HG03378 (cell line): Measurements from ENCODE around the gene CDIPT.
"Not testable (repeated sequence)": the region's sequence is repeated elsewhere in the genome, so short reads cannot be mapped to it uniquely, and the experiment has no call there.

Experiments
- ATAC-seq: cut with Tn5 transposase; IDR thresholded peaks from one replicate; pipeline ENCODE4 v1.9.1; 2021; ENCODE audit warnings: mild to moderate bottlenecking, moderate library complexity; ENCODE audit not compliant: unreplicated experiment

Gene CDIPT

DNA sequence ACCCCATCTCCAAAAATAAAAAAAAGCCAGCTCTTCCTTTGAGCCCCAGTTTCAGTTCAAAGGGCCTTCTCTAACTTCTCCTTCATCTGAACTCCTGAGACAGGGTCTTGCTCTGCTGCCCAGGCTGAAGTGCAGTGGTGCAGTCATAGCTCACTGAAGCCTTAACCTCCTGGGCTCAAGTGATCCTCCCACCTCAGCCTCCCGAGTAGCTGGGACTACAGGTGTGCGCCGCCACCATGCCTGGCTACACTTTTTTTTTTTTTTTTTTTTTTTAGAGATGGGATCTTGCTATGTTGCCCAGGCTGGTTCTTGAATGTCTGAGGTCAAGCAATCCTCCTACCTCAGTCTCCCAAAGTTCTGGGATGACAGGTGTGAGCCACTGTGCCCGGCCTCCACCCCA, 29.8 kb downstream of the CDIPT start:
- not testable (repeated sequence) for ATAC-seq

DNA sequence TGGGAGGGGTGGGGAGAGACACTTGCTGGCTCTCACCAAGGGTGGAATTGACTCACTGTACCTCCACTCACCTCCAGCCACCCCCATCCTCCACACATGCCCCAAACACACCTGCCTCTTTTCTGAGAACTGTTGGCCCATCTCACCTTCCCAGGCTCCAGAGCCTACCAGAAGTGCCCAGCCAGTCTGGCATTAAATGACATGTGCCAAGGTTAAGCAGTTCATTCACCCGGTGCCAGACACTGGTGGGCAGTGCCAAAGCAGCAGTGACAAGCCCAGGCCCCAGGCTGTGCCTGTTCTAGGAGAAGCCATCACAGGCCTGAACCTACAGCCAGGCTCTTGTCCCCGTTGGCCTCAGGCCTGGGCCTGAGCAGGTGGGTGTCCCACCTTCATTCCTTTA, 31.5 kb downstream of the CDIPT start:
- no peak for ATAC-seq

DNA sequence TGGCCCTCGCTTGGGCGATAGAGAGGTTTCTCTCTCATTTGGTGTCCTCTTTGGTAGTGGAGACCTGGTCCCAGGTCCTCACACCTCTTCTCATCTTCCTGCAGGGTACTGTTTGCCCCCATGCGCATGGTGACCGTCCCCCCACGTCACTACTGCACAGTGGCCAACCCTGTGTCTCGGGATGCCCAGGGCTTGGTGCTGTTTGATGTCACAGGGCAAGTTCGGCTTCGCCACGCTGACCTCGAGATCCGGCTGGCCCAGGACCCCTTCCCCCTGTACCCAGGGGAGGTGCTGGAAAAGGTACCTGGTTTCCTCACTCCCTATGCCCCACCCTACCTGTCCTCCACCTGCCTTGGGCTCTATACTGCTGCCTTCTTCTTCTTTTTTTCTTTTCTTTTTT, 32.3 kb downstream of the CDIPT start:
- ATAC-seq: no peak

DNA sequence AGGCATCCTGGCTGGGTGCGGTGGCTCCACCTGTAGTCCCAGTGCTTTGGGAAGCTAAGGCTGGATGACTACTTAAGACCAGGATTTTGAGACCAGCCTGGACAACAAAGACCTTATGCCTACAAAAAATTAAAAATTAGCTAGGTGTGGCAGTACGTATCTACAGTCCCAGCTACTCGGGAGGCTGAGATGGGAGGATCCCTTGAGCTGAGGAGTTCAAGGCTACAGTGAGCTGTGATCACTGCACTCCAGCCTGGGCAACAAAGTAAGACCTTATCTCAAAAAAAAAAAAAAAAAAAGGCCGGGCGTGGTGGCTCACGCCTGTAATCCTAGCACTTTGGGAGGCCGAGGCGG, 36.7 kb downstream of the CDIPT start:
- no peak for ATAC-seq

DNA sequence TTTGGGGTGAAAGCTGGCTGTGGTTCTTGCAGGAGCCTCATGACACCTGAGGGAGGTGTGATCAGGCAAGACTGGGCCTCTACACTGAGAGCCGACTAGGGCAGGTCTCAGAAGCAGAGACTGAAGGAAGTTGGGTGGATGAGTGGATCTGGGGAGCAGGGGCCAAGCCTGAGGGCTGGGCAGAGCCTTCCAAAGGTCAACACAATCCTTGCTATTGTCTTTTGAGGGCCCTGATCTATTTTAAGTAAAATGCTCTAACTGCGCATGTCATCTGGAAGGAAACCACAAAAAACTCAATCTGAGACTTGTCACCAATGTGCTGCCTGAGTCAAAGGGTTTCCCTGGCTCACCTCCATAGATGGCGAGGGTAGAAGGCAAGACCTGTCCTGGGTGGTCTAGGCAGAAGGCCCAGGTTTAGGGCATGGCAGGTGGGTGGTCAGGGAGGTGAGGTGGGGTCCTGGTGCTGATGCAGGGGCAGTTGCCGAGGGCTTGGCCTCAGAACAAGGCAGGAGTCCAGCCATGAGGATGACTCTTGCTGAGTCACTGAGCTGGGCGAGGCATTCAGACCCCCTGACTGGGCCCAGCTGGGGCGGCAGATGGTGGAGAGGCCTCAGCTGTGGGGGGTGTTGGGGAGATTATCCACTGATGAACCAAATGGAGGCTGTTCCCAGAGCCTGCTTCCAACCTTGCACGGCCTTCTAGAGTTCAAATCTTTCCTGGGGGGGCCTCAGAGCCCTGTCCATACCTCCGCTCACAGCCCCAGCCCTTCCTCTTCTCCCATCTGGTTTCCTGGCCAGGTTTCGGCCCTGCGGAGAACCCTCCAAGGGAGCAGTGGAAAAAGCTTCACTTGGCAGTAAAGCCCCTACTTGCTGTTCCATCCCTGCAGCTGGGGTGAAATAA, 37.6 kb downstream of the CDIPT start:
- no peak for ATAC-seq

DNA sequence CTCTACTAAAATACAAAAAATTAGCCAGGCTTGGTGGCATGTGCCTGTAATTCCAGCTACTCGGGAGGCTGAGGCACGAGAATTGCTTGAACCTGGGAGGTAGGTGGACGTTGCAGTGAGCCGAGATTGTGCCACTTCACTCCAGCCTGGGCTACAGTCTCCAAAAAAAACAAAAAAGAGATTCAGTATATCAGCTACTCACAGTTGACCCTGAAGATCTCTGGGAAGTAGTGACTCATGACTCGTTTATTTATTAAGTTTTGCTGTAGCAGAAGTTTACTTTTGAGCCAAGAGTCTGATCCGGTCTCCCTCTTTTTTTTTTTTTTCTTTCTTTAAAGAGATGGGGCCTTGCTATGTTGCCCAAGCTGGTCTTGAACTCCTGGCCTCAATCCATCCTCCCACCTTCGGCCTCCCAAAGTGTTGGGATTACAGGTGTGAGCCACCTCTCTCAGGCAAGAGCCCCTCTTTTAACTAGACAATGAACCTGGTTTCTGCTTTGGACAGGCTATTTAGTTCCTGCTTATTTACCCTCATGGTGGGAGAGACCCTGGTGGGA, 38.4 kb downstream of the CDIPT start:
- no peak for ATAC-seq

DNA sequence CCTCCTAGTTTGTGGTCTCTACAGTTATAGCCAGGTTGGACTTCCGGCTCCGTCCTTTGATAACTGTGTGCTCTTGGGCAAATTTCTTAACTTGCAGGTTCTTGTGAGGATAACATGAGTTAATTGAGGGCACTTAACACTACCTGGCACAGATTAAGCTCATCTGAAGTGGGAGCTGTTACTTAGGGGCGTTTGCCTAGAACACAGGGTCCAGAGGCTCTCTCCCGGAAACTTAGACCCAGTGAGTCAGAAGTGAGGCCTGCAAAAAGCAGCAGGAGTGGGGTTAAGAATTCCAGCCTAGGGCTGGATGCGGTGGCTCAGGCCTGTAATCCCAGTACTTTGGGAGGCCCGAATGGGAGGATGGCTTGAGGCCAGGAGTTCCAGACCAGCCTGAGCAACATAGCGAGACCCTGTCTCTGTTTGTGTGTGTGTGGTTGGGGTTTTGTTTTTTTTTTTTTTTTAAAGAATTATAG, 41.3 kb downstream of the CDIPT start:
- no peak for ATAC-seq

DNA sequence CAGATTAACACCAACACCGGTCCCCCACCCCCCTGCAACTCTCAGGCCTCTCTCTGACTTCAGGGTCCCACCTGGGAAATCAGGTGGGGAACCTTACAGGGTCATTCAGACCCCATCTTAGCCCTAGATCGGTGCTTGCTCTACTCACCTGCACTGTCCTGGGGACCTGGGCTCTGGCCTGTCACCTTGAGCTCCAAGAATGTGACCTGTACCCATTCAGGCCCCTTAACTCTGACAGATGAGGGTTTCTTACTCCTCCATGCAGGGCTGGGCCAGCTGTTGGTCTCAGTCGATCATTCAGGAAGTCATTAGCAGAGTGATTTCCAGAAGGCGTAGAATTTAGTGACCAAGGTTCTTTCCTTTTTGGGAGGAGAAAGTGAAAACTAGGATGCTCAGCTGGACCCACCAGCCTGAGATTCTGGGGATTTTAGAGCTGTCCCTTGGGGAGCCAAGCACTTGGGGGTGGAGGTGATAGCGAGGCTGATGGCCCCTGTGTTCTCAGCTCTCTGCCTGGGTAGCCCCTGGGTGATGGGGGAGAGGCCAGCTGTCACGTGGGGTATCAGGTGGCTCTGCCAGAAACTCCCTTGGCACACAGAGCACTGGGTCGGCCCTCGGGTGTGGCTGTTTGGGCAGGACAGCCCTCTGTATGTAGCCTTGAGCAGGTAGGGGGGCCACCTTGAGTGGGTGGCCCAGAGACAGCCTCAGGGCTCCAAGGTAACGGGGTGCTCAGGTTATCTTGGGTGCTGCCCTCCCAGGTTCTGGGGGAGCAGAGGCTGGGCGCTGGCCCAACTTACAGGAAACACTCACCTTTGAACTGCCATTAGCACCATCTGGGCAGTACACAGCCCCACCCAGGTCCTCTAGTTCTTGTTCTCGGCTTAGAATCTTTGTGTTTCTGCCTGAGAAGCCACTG, 42.0 kb downstream of the CDIPT start:
- ATAC-seq: peak; percentile 34

DNA sequence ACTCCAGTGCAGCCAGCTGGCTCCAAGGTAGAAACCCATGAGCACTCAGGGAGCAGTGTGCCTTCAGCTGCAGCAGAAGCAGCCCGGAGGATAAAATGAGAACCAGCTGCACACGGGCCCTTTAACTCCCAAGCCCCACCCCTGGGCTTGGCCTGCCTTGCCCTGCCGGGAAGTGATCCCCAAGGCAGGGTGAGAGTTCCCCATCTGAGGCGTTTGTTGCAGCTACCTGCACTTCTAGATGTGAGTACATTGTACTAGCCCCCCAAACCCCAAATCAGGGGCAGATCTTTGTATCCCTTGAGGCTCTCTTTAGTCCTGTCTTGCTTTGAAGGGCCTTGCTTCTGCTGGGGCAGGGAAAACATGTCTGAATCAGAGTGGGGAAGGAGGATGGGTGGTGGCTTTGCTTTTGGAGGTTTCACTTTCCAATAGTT, 42.7 kb downstream of the CDIPT start, which contains the start of gene MVP:
Gene MVP (plus strand): TSS at position 192 of the 431 bp plus-strand sequence. CDS start 10,088 bp downstream, outside the sequence.
- ATAC-seq: no peak

DNA sequence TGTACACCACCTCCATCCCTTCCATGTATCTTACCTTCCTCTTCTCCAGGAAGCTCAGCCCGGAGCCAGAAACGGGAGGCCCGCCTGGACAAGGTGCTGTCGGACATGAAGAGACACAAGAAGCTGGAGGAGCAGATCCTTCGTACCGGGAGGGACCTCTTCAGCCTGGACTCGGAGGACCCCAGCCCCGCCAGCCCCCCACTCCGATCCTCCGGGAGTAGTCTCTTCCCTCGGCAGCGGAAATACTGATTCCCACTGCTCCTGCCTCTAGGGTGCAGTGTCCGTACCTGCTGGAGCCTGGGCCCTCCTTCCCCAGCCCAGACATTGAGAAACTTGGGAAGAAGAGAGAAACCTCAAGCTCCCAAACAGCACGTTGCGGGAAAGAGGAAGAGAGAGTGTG, 43.5 kb downstream of the CDIPT start:
- ATAC-seq: no peak

DNA sequence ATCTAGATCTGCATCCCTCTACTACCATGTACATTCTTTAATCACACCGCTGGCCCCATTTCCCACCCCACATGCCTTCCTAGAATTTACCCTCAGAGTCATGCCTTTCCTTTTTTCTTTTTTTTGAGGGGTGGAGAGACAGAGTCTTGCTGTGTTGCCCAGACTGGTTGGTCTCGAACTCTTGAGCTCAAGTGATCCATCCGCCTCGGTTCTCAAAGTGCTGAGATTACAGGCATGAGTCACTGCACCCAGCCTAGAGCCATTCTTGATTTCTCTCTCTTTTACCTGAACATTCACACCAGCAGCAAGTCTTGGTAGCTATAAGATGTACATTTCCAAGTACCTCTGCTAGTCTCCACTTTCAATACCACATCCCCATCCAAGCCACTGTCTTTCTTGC, 44.9 kb downstream of the CDIPT start:
- no peak for ATAC-seq

DNA sequence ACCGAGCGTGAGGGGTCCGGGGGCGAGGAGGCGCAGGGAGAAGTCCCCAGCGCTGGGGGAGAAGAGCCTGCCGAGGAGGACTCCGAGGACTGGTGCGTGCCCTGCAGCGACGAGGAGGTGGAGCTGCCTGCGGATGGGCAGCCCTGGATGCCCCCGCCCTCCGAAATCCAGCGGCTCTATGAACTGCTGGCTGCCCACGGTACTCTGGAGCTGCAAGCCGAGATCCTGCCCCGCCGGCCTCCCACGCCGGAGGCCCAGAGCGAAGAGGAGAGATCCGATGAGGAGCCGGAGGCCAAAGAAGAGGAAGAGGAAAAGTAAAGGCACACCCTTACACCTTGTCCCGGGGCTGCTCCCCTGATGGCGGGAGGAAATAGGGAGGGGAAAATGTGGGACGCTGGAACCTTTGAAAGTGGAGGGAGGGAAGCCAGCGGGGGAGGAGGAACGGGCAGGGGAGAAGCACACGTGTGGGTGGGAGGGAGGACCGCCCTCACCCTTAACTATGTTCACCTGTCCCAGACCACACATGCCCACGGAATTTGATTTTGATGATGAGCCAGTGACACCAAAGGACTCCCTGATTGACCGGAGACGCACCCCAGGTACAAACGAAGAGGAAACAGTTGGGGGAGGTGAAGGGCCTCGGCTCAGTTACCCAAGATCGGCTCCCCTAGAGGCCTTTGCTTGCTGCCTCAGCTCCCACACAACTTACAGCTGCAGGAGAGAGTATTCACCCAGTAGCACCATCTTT, 46.2 kb downstream of the CDIPT start:
- ATAC-seq: no peak

DNA sequence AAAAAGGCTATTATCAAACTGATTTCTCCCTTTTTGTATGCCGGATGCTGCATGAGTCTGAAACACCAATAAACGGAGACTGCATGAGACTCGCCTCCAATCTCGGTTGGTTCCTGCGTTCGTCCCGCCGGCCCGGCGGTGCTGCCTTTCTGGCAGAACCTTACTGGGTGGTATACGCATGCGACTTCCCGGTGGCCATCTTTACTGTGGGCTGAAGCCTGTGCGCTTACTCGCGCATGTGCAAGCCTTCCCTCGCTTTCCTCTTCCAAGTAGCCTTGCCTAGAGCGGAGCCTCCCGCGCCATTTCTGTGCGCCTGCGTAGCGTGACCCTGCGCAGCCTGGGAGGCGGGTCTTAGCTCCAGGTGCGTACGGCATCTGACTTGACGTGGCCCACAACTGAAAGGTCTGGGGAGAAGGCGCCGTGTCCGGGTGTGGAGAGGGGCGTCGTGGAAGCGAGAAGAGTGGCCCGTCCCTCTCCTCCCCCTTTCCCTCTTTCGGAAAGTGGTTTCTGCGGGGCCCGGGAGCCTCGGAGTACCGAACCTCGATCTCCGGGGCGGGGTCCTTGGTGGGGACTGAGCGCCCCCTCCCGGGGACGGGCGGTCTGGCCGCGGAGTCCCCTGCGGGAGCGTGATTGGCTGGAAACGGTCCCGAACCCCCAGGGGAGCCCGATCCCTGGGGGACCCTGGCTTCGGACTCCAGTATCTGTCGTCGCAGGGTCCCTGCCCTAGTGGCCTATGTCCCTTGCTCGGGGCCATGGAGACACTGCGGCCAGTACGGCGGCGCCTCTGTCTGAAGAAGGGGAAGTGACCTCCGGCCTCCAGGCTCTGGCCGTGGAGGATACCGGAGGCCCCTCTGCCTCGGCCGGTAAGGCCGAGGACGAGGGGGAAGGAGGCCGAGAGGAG, 47.0 kb downstream of the CDIPT start, which contains the start of gene PAGR1:
Gene PAGR1 (plus strand): TSS at position 360 of the 901 bp plus-strand sequence. CDS start 374 bp downstream, at position 734.
- ATAC-seq: peak; percentile 71

DNA sequence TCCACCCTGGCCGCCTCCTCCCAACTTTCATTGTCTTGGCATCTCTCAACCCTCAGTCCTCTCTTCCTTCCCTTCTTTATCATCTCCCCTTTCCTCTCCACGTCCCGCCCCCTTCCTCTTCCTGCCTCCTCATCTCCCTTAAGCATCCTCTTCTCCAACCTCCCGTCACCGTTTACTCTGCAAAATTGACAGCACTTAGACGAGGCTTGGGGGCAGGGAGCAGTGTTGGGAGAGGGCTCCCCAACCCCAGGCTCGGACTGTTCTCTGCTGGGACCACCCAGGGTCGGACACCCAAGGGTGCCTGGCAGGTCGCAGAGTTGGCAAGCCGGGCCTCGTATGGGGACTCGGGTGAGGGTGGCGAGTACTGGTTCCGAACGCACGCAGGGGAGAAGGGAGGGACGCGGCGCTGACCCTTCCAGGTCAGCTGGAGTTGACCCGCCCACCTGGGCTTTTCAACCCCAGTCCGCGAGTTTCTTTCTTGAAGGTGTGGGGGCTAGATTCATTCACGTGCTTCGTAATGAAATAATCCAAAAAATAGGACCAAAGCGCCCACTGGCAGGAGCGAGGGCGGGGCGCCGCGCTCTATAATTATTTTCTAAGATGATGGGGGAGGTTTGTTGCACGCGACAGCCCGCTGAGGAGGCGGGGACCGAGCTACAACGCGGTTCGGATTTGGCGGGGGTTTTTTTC, 47.8 kb downstream of the CDIPT start:
- ATAC-seq: no peak

DNA sequence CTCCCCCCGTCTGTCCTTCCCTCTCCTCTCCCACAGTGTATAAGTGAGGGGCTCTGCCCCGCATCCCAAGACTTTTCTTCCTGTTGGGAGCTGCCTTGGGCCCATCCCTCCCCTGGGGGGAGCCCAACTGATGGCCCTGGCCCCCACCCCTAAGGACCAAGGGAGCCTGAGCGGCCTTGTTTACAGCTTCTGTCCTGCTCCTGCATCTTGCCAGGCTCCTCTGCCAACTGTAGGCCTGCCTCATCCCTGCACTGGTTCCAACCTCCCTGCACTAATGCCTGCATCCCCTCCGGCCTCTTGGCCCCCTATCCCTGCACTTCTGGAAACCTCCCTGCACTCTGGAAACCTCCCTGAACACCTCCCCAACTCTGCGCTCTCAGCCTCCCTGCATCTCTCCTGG, 48.4 kb downstream of the CDIPT start:
- no peak for ATAC-seq

DNA sequence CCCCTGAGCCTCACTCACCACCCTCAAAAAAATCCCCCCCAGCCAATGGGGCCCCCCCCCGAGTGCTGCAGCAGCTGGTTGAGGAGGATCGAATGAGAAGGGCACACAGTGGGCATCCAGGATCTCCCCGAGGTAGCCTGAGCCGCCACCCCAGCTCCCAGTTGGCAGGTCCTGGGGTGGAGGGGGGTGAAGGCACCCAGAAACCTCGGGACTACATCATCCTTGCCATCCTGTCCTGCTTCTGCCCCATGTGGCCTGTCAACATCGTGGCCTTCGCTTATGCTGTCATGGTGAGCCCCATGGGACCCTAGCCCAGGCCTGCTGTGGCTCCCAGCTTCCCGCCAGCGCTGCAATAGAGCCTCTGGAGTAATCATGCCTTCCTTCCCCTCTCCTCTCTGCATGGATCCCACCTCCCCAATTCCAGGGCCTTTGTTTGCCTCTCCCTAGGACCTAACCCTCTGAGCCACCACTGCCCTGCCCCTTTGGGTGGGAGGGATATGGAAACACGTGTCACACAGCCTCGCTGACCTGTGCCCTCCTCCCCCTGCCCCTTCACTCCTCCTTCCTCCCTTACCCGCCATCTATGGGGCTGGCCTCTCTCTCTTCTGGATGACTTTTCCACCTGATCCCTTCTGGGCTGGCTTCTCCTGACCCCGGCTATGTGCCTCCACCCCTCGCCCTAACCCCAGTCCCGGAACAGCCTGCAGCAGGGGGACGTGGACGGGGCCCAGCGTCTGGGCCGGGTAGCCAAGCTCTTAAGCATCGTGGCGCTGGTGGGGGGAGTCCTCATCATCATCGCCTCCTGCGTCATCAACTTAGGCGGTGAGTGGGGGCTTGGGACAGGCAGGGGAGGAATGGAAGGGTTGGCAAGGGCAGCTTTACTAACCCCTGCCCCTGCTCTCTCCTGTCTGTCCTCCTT, 49.1 kb downstream of the CDIPT start:
- ATAC-seq: no peak

DNA sequence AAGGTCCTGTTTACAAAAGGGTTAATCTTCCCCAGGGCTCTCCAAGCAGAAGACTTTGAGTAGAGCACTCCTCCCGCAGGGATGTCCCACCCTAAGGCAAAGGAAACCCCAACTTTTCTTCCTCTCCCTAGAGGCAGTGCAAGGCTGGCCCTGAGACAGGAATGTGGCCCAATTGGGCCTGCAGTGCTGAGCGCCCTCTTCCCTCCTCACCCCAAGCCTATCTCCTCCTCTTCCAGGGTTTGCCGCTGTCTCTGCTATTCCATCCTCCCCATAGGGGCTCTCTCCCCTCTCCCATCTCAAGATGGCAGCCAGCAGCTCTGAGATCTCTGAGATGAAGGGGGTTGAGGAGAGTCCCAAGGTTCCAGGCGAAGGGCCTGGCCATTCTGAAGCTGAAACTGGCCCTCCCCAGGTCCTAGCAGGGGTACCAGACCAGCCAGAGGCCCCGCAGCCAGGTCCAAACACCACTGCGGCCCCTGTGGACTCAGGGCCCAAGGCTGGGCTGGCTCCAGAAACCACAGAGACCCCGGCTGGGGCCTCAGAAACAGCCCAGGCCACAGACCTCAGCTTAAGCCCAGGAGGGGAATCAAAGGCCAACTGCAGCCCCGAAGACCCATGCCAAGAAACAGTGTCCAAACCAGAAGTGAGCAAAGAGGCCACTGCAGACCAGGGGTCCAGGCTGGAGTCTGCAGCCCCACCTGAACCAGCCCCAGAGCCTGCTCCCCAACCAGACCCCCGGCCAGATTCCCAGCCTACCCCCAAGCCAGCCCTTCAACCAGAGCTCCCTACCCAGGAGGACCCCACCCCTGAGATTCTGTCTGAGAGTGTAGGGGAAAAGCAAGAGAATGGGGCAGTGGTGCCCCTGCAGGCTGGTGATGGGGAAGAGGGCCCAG, 50.0 kb downstream of the CDIPT start:
- no peak for ATAC-seq
